Ovary (tissue), 9 donors: Measurements from ENCODE around the gene USP10. TPM values are rescaled to one million over a fixed set of nuclear protein-coding genes. Genes with fewer than 3 reads are reported as not detected.

ENCODE experiments used
- DNase-seq, 5 donors: peaks; one replicate each; pipeline ENCODE4 v3.0.0-alpha.2; 2019 to 2020
- H3K27ac ChIP-seq, 2 donors: fragments of 200-600 bp; one replicate each; pipeline versions ENCODE4 v1.5.1 to v1.8.0; 2019 to 2022
- H3K27me3 ChIP-seq: fragments of 200-600 bp; one replicate; pipeline ENCODE4 v1.8.0; 2022
- H3K36me3 ChIP-seq: fragments of 200-600 bp; sonication (generic); one replicate; pipeline ENCODE4 v1.5.1; 2019
- H3K4me1 ChIP-seq: one replicate; pipeline ENCODE4 v1.8.1; 2013; ENCODE audit warnings: mild to moderate bottlenecking, moderate library complexity; ENCODE audit not compliant: insufficient read depth
- H3K4me3 ChIP-seq: fragments of 200-600 bp; sonication (generic); one replicate; pipeline ENCODE4 v1.5.1; 2017
- H3K9me3 ChIP-seq, 2 donors: fragments of 200-600 bp in 1 of 2; sonication (generic) in 1 of 2; one replicate each; pipeline versions ENCODE4 v1.5.1 to v1.8.1; 2013 to 2019; ENCODE audit warnings: mild to moderate bottlenecking in 1 of 2, moderate library complexity in 1 of 2
- EP300 ChIP-seq: sonication (generic); formaldehyde crosslinking; IDR thresholded peaks from one replicate; pipeline ENCODE4 v1.6.1; 2017; ENCODE audit warnings: antibody characterized with exemption
- POLR2A ChIP-seq: fragments of 450-650 bp; IDR thresholded peaks from one replicate; pipeline ENCODE4 v1.6.1; 2017; ENCODE audit warnings: antibody characterized with exemption, mild to moderate bottlenecking, moderate library complexity
- WGBS, 3 donors: extraction: QIAGEN DNeasy Blood & Tissue Kit in 1 of 3; methylation state at CpG; one replicate each; pipeline versions ENCODE4 v1.1.5 to v1.1.7; 2013 to 2017; 5-methylcytosine and 5-hydroxymethylcytosine counted together
- intact Hi-C, 4 donors: fragments of 100-400 bp; cut with DNase I; formaldehyde crosslinking; loops; one replicate each; pipeline versions ENCODE4 v1.11.0 to v1.15.1; 2022 to 2023
- polyA plus RNA-seq, 2 donors: library from polyadenylated mRNA; stranded (reverse); fragments of 200-250 nt in 1 of 2; fragments of 350-450 nt in 1 of 2; fragmentation: Illumina TruSeq in 1 of 2; extraction: RNeasy Lipid Tissue Mini Kit (QIAGEN cat#74804) in 1 of 2; gene quantifications; one replicate each; pipeline ENCODE4 v1.2.3, GENCODE V29; 2013 to 2014
- total RNA-seq, 7 donors: library from RNA; depleted of rRNA in 2 of 7; stranded (reverse); fragments of >200 nt in 2 of 7; fragmentation: NEBNext Ultra II Directional in 3 of 7; extraction: Animal tissue kit (Norgen Biotek cat#: 25700) in 3 of 7; gene quantifications; one replicate each; pipeline versions ENCODE4 v1.1.0 to v1.2.4, GENCODE V29; 2016 to 2023
- TF ChIP-seq, protein P1 (sequence below), 3 donors: fragments of 450-650 bp in 2 of 3; fragments of 200-600 bp in 1 of 3; IDR thresholded peaks; one replicate each; pipeline versions ENCODE4 v1.5.1 to v1.8.0; 2016 to 2022; ENCODE audit warnings: antibody characterized with exemption in 3 of 3, mild to moderate bottlenecking in 1 of 3
- donor health status: DM: no; HTN: no; CAD: no; lungs with moderate emphysema.
- donor health status: DM: no; HTN: no; CAD: no.
- donor health status: Bipolar disorder and iron deficiency.
- donor health status: DM: yes; HTN: yes; CAD: no.
- donor health status: DM: no; HTN: no; CAD: no.
- donor health status: DM: yes; HTN: yes; CAD: no.

Gene USP10
- total and polyA plus RNA-seq, 9 donors = 24.6 to 98.8 (median 71.4) TPM

DNA sequence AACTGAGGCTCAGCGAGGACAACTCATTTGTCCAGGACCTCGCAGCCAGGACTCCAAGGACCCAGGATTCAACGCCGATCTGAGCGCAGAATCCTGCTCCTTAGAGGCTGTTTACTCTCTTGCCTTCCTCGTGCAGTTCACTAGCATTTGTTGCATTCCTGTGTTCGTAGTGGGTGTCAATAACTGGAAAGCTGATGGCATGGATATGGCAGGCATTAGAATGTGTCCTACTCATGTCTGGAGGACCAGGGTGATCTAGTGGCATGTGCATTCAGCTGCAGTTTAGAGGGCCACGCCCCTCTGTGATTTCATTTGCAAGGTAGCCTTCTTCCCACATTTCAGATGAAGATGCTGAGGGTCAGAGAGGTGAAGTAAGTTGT lies 120.5 kb downstream of the USP10 start:
- Histone ChIP-seq H3K27me3 (no peaks in the 10 kb centered on the region), H3K4me1 (peaks cover 9% of the 10 kb centered on the region), H3K27ac (peak overlapping the region in 1 of 2 donors; percentile 9), H3K4me3 (peak overlapping the region; percentile 65), H3K36me3 (no peaks in the 10 kb centered on the region), H3K9me3 (no peaks in the 10 kb centered on the region)
- intact Hi-C loops = no loop called here
- DNase-seq = no peak
- 13 to 23% (median 17%) methylated on average over 8 of the region's 8 CpGs for WGBS, 3 donors
- TF ChIP-seq EP300 = no peak
- no peak for TF ChIP-seq POLR2A
- TF ChIP-seq, protein P1, sequence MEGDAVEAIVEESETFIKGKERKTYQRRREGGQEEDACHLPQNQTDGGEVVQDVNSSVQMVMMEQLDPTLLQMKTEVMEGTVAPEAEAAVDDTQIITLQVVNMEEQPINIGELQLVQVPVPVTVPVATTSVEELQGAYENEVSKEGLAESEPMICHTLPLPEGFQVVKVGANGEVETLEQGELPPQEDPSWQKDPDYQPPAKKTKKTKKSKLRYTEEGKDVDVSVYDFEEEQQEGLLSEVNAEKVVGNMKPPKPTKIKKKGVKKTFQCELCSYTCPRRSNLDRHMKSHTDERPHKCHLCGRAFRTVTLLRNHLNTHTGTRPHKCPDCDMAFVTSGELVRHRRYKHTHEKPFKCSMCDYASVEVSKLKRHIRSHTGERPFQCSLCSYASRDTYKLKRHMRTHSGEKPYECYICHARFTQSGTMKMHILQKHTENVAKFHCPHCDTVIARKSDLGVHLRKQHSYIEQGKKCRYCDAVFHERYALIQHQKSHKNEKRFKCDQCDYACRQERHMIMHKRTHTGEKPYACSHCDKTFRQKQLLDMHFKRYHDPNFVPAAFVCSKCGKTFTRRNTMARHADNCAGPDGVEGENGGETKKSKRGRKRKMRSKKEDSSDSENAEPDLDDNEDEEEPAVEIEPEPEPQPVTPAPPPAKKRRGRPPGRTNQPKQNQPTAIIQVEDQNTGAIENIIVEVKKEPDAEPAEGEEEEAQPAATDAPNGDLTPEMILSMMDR (IDR thresholded peaks at IDR 0.05) = no peak

DNA sequence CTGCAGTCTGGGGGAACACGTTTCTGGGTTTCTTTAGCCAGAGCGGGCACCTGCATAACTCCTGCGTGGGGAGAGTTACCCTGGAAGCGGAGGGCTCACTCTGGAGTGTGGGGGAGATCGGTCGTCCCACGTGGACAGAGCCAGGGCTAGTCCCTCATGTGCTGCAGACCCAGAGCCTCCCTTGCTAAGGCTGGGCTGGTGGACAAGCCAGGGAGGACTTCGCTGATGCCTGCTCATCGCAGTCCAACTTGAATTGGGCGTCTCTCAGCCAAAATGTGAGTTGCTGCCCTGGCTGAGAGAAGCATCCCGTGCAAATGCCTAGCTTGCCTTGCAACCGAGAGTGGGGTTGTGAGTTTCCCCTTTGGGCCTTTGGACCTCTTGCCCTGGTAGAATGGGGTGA lies 121.0 kb downstream of the USP10 start:
- H3K4me1 ChIP-seq = peaks cover 9% of the 10 kb centered on the region
- H3K27me3 ChIP-seq = no peaks in the 10 kb centered on the region
- peak overlapping the region; percentile 65 for H3K4me3 ChIP-seq
- 36 to 49% (median 40%) methylated on average over 11 to 12 of the region's 12 CpGs for WGBS, 3 donors
- DNase-seq = peak in 1 of 5 donors; percentile 41
- no peak overlapping the region for H3K27ac ChIP-seq
- no peak for TF ChIP-seq EP300
- TF ChIP-seq, protein P1 (IDR thresholded peaks at IDR 0.05) = no peak
- TF ChIP-seq POLR2A = no peak
- no peaks in the 10 kb centered on the region for H3K36me3 ChIP-seq
- intact Hi-C loops = no loop called here
- no peaks in the 10 kb centered on the region for H3K9me3 ChIP-seq

DNA sequence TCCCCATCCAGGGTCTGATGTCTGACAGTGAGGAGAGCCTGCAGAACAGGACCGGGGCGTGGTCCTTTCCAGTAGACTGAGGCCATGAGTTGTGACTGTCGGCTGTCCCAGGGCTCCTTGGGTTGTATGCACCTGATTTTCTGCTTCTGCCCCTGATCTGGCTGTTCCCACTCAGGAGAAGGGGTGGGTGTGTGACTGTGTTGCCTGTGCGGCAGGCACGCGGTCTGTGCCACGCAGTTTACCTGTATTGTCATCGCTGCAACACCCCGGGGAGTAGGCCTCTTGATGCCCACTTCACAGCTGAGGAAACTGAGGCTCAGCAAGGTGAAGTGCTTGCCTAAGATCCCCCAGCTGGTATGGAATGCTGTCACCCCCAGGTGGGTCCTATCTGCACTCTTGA lies 121.4 kb downstream of the USP10 start:
- peaks cover 9% of the 10 kb centered on the region for H3K4me1 ChIP-seq
- H3K27me3 ChIP-seq = no peaks in the 10 kb centered on the region
- H3K4me3 ChIP-seq = peak overlapping the region; percentile 65
- H3K27ac ChIP-seq = no peak overlapping the region
- no peaks in the 10 kb centered on the region for H3K36me3 ChIP-seq
- no peak for TF ChIP-seq POLR2A
- intact Hi-C loops = no loop called here
- WGBS, 3 donors = 83 to 88% (median 84%) methylated on average over 9 of the region's 9 CpGs
- H3K9me3 ChIP-seq = no peaks in the 10 kb centered on the region
- DNase-seq = no peak

DNA sequence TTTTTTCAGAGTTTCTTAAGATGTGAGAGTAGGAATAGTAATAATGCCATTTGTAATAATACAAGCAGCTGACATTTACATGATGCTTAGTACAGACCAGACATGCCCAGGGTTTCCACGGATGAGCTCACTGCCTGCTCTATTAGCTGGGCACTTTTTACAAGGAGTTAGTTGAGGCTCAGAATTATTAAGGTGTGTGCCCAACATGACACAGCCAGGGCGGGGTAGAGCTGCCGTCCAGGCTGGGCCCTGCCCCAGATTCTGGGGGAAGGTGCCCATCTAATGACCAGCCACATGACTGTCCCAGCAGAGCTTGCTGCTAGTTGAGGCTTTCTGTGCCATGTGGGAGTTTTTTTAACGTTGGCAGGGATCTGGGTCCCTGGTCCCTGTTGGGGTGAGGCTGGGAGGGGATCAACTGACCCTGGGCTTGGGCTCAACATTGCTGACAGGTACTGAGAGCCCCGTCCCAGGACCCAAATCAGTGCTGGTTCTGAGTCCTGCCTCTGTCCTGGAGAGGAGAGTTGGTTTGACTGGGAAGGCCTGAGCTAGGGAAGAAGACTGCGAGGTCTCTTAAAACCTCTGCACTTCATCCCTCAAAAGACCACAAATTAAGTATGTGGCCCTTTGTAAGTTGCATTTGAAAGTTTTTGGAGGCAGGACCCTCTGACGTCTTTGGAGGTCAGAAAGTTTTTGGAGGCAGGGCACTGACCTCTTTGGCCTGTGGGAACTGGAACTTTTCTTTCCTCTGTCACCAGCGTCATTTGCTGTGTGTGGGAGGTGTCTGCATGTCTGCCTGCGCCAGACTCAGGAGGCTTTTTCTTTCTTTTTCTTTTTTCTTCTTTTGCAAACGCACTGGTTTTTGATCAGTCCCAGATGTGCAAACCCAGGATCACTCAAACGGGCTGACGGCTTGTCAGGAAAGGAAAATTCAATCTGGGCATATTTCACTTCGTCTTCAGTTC lies 122.2 kb downstream of the USP10 start:
- no peaks in the 10 kb centered on the region for H3K9me3 ChIP-seq
- no peaks in the 10 kb centered on the region for H3K36me3 ChIP-seq
- TF ChIP-seq POLR2A (no peak), EP300 (peak; percentile 22)
- H3K4me3 ChIP-seq = peak overlapping the region; percentile 65
- H3K27ac ChIP-seq = peak overlapping the region in 1 of 2 donors; percentile 55
- intact Hi-C loops = no loop called here
- 44 to 62% (median 58%) methylated on average over 13 of the region's 13 CpGs for WGBS, 3 donors
- H3K27me3 ChIP-seq = no peaks in the 10 kb centered on the region
- peaks cover 11% of the 10 kb centered on the region for H3K4me1 ChIP-seq
- DNase-seq = peak in 2 of 5 donors; percentile 19 to 44

DNA sequence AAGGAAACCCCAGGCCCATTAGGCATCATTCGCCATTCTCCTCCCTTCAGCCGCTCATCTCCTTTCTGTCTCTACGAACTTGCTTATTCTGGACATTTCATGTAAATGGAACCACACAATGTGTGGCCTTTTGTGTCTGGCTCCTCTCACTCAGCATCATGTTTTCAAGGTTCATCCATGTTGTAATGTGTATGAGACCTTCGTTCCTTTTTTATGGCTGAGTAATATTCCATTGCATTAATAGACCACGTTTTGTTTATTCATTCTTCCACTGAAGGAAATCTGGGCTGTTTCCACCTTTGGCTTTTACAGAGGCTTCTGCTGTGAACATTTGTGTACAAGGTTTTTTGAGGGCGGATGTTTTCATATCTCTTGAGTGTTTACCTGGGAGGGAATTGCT lies 123.2 kb downstream of the USP10 start:
- Histone ChIP-seq H3K4me1 (peaks cover 16% of the 10 kb centered on the region), H3K4me3 (peak overlapping the region; percentile 65), H3K27me3 (no peaks in the 10 kb centered on the region), H3K9me3 (no peaks in the 10 kb centered on the region), H3K36me3 (no peaks in the 10 kb centered on the region), H3K27ac (peak overlapping the region in 1 of 2 donors; percentile 67)
- no peak for TF ChIP-seq EP300
- no peak for DNase-seq
- intact Hi-C loops = no loop called here
- WGBS, 3 donors = 88 to 94% (median 90%) methylated on average over 6 of the region's 6 CpGs

DNA sequence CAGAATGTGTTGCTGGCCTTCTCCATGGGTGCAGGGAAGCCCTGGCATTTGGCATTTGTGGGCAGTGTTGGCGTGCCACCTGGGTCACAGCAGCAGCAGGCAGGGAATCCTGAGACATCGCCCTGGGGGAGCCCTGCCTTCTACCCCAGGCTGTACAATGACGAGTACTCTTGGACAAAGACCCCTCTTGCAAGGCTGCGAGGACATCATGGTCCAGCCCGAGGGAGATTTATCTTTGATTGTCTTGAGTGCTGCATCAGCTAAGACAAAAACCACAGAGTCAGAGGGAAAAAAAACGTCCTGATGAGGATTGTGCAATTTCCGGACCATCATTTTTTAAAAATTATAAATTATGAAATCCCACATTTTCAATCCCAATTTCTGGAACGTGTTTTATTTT lies 123.7 kb downstream of the USP10 start:
- no peaks in the 10 kb centered on the region for H3K36me3 ChIP-seq
- peaks cover 16% of the 10 kb centered on the region for H3K4me1 ChIP-seq
- no peaks in the 10 kb centered on the region for H3K9me3 ChIP-seq
- intact Hi-C loops = no loop called here
- no peak overlapping the region for H3K4me3 ChIP-seq
- TF ChIP-seq EP300 (no peak), POLR2A (no peak)
- TF ChIP-seq, protein P1 (IDR thresholded peaks at IDR 0.05) = no peak
- WGBS, 3 donors = 57 to 68% (median 59%) methylated on average over 8 of the region's 8 CpGs
- H3K27me3 ChIP-seq = no peaks in the 10 kb centered on the region
- peak in 1 of 5 donors; percentile 42 for DNase-seq
- H3K27ac ChIP-seq = peak overlapping the region in 1 of 2 donors; percentile 67
